ENCODE results near the gene OR10D3.
"Not testable (repeated sequence)": the region's sequence is repeated elsewhere in the genome, so short reads cannot be mapped to it uniquely, and the experiment has no call there.

Gene OR10D3

DNA sequence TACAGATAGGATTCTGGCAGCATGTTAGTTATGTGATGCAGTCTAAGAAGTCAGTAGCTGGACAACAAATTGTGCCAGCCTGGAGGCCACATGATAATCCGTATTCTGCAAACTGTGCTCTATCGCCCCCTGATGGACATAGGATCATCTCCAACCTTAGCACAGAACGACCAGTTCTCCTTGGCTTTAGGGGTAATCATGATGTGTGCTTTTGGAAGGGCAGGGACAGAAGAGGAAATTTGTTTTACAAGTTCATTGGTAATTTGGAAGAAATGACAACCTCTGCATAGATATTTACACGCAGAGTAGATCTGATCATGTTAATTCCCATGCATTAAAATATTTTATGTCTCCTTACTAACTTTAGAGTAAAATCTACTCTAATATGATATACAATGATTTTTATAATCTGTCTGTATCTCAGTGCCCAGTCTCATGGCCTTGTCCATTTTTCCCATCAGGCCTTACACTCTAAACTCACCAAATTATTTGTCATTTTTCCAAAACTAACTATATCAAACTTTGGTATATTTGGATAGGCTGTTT is 12.1 kb downstream of the OR10D3 start:
- peak; percentile 54 for DNase-seq

- no peak for DNase-seq
Observed at GRCh38 chr11:124197999-124198398, 14.9 kb downstream of the OR10D3 start.

- no peak for DNase-seq
Observed at GRCh38 chr11:124198897-124199296, 15.8 kb downstream of the OR10D3 start.

GRCh38 chr11:124199702-124200101 is 16.6 kb downstream of the OR10D3 start:
- no peak for DNase-seq

GRCh38 chr11:124200671-124201070 is 17.5 kb downstream of the OR10D3 start:
- DNase-seq, result no peak

GRCh38 chr11:124202951-124203350 is 19.8 kb downstream of the OR10D3 start:
- DNase-seq, result no peak

DNA sequence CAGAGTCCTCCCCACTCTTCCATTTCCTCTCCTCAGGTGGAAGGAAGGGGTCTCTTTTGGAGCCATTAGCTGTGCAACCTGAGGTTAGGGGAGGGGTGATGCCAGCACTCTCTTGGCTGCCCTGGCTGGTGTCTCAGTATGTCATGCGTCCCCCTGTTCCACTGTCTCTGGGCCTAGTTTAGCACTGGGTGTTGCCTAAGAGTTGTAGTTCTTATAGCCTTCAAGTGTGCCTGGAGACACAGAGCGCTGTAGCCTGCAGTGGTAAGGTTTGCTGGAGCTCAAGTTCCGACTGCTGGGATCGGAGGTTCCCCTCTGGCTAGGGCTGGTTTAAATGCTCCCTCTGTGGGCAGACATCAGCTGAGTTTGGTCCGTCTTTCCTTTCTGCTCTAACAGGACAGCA is 20.9 kb downstream of the OR10D3 start:
- no peak for DNase-seq

GRCh38 chr11:124207102-124207792 is 24.1 kb downstream of the OR10D3 start:
- DNase-seq, result no peak

DNA sequence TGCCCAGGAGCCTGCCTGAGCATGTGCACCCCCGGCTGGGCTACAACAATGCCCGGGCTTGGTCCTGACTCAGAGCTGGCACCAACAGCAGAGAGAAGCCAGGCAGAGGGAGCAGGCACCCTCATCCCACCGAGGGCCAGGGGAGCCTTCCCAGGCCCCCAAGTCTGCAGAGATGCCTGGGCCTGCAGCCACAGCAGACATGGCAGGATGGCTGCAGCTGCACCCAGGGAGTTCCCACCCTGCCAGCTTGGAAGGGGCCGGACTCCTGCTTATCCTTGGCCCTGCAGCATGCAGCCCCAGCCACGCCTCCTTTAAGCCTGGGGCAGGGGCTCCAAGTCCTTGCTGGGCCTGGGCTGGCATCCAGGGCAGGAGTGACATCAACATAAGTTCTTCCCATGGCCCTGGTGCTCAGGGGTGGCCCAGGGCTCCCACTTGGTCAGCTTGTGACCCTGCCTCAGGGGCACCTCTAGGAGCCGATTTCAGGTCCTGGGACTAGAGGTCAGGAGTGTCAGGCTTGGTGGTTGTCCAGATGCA is 26.7 kb downstream of the OR10D3 start:
- DNase-seq, result no peak

DNA sequence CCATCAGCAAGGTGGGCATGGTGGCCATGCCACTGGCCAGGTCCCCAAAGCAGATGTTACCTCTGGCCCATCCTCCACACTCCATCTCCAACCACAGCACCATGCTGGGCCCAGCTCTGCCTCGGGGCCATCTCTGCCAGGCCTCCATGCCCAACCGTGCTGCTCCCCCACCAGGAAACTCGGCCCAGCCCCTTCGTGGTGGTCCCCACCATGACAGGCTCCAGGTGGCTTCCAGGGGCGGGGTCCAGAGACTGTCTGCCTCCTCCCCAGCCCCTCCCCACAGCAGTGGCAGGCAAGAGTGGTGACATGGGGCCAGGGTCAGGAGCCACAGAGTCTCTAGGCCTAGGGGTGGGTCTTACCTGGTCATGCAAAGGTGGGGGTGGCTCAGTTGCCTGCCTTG is 27.3 kb downstream of the OR10D3 start:
- DNase-seq, result no peak

DNA sequence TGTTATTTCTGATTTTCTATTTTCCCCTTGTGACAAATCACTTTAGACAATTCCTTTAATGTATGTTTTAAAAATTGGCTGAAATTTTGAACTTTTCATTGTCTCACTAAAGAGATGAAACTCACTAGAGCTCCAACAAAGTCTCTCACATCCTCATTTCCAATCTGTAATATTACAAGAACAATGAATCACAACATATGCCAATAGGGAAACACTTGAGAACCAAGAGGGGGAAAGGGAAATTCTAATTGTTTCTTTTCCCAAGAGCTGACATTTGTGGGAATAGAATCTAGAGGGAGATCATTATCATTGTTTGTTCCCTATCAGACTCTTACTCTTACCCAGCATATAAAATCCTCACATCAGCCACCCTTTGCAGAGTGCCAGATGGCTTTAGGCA is 28.2 kb downstream of the OR10D3 start:
- no peak for DNase-seq

DNA sequence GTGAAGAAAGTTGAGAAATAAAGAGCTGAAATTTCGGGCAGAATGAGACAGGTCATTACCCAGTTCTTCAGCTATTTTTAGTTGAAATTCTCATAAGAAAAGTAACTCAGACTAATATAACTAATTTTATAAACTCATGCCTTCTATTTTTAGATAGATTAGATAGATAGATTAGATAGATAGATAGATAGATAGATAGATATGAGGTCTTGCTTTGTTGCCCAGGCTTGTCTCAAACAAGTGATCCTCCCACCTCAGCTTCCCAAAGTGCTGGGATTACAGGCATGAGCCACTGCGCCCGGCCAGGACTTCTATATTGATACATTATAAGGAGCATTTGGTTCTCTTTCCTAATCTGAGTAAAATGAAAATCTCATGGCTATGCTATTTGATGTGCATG is 30.9 kb downstream of the OR10D3 start:
- no peak for DNase-seq

DNA sequence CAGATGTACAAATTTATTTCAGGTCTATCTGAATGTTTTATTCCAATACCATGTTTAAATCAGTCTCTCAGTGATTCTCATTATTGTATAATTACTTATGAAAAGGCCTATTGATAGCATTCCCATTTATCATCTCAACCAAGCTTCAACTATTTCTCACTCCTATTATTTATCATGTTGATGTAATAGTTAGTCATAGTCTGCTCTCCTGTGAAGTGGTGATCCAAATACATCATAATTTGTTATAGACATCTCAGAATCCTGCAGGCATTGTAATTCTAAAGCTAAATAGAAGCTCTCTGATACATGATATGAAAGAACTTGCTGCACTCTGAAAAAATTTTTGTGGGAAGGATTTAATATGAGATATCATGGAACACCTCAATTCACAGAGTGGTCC is 36.0 kb downstream of the OR10D3 start:
- no peak for DNase-seq

- no peak for DNase-seq
Observed at GRCh38 chr11:124222407-124222806, 39.3 kb downstream of the OR10D3 start.

GRCh38 chr11:124224618-124225423 is 41.7 kb downstream of the OR10D3 start:
- not testable (repeated sequence) for DNase-seq

DNA sequence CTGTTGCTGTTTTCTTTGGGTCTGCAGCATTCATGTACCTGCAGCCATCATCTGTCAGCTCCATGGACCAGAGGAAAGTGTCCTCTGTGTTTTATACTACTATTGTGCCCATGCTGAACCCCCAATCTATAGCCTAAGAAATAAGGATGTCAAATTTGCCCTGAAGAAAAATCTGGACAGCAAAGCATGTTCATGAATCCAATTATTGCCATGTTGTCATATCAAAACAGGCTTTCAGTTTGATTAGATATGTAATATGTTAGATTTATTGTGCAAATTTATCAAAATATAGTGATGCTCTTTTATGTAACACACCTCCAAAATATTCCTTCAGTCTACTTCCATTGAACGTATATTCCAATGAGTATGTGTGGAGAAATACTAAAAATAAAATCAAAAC is 42.3 kb downstream of the OR10D3 start:
- no peak for DNase-seq

DNA sequence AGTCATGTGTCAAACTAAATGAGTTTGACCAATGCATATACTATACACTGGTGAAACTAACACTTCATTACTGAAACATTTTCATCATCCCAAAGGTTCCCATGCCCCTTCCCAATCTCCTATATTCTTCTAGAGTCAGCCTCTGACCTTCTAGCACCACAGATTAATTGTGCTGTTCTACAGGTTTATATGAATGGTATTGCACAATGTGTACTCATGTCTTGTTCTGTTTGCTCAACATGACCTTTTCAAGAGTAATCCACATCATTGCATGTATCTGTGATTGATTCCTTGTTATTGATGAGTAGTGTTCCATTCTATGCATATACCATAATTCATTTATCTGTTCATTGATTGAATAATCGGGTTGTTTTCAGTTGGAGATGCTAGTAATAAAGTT is 50.2 kb downstream of the OR10D3 start:
- no peak for DNase-seq
